ENCODE measurements around the gene FGD4. TPM values are rescaled to one million over a fixed set of nuclear protein-coding genes. Genes with fewer than 3 reads are reported as not detected.

Gene FGD4
- total RNA-seq, 1 donor from 2014 or later: 65.5 TPM

DNA sequence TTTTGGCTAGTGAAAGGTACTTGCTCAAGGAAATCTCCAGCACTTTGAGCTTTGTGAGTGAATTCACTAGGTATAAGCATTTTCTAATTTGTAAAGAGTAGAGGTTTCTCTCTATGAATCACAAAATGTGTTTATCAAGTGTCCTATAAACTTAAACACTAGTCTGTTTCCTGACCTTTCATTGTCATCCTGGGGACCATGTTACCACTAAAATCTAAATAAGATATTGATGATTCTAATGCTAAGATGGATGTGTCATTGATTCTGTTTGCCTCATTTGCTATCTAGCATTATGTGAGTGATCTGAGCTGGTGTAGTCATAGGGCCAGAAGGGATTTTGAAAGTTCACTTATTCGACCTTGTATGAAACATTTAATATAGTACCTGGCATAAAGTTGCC lies 199.3 kb downstream of the FGD4 start:
- intact Hi-C loops (cut with DNase I): no loop called here
- peaks cover 26% of the 10 kb centered on the region for H3K36me3 ChIP-seq
- H3K9me3 ChIP-seq: no peaks in the 10 kb centered on the region
- no peaks in the 10 kb centered on the region for H3K27me3 ChIP-seq
- no peak for ATAC-seq
- TF ChIP-seq, protein P1, sequence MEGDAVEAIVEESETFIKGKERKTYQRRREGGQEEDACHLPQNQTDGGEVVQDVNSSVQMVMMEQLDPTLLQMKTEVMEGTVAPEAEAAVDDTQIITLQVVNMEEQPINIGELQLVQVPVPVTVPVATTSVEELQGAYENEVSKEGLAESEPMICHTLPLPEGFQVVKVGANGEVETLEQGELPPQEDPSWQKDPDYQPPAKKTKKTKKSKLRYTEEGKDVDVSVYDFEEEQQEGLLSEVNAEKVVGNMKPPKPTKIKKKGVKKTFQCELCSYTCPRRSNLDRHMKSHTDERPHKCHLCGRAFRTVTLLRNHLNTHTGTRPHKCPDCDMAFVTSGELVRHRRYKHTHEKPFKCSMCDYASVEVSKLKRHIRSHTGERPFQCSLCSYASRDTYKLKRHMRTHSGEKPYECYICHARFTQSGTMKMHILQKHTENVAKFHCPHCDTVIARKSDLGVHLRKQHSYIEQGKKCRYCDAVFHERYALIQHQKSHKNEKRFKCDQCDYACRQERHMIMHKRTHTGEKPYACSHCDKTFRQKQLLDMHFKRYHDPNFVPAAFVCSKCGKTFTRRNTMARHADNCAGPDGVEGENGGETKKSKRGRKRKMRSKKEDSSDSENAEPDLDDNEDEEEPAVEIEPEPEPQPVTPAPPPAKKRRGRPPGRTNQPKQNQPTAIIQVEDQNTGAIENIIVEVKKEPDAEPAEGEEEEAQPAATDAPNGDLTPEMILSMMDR (IDR thresholded peaks at IDR 0.05): no peak
- H3K4me1 ChIP-seq: no peaks in the 10 kb centered on the region
- no peak for DNase-seq
- no peak overlapping the region for H3K4me3 ChIP-seq
- no peak overlapping the region for H3K27ac ChIP-seq

DNA sequence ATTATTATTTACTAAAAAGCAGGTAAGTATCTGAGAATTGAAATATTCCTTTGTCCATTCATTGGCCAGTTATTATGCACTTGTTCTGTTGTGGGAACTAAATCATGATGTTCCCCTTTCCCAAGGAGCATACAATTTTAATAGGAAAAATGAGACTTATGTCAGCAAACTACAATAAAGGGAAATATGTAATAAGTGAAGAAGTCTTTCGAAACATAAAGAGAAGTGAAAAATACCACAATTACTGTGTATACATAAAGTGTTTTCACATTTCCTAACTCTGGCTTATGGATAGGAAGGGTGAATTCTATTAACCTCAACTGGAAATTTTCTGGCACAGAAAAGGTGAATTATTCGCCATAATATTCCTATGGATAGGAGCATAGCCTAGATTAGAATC lies 201.3 kb downstream of the FGD4 start:
- Histone ChIP-seq H3K27me3 (no peaks in the 10 kb centered on the region), H3K9me3 (no peaks in the 10 kb centered on the region), H3K4me3 (no peak overlapping the region), H3K36me3 (peaks cover 38% of the 10 kb centered on the region), H3K27ac (no peak overlapping the region), H3K4me1 (peaks cover 6% of the 10 kb centered on the region)
- ATAC-seq: peak; percentile 37
- no peak for DNase-seq
- intact Hi-C loops (cut with DNase I): no loop called here
- TF ChIP-seq, protein P1 (IDR thresholded peaks at IDR 0.05): no peak

DNA sequence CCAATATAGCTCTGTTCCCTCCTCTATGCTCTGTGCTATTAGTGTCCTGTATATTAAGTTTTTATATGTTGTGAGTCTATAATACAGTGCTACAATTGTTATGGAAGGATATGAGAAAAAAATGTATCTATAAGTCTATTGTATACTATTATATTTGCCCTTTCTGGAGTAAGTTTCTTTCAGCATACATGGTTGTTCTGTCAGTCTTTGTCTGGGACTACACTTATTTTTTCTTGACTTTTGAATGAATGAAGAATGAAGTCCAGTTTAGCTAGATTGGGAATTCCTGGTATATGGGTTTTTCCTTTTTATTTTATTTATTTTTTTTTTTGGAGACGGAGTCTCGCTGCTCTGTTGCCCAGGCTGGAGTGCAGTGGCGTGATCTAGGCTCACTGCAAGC lies 203.7 kb downstream of the FGD4 start:
- no peak overlapping the region for H3K4me3 ChIP-seq
- intact Hi-C loops (cut with DNase I): no loop called here
- H3K36me3 ChIP-seq: peaks cover 50% of the 10 kb centered on the region
- no peak overlapping the region for H3K27ac ChIP-seq
- H3K27me3 ChIP-seq: no peaks in the 10 kb centered on the region
- H3K4me1 ChIP-seq: peaks cover 8% of the 10 kb centered on the region
- DNase-seq (no peak), ATAC-seq (no peak)
- no peaks in the 10 kb centered on the region for H3K9me3 ChIP-seq
- TF ChIP-seq, protein P1 (IDR thresholded peaks at IDR 0.05): no peak

DNA sequence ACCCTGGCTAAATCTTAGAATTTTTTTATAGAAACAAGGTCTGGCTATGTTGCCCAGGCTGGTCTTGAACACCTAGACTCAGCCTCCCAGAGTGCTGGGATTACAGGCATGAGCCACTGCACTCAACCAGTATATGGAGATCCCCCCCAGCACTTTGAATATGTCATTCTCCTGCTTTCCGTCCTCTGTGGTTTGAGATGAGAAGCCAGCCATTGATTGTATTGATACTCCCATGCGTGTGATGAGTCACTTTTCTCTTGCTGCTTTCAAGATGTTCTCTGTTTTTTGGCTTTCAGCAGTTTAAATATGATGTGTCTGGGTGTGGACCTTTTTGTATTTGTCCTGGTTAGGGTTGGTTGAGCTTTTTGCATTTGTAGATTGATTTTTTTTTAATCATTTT lies 204.5 kb downstream of the FGD4 start:
- TF ChIP-seq, protein P1 (IDR thresholded peaks at IDR 0.05): no peak
- ATAC-seq (no peak), DNase-seq (no peak)
- Histone ChIP-seq H3K4me1 (peaks cover 8% of the 10 kb centered on the region), H3K27ac (no peak overlapping the region), H3K4me3 (no peak overlapping the region), H3K36me3 (peaks cover 58% of the 10 kb centered on the region), H3K9me3 (no peaks in the 10 kb centered on the region), H3K27me3 (no peaks in the 10 kb centered on the region)
- intact Hi-C loops (cut with DNase I): no loop called here

DNA sequence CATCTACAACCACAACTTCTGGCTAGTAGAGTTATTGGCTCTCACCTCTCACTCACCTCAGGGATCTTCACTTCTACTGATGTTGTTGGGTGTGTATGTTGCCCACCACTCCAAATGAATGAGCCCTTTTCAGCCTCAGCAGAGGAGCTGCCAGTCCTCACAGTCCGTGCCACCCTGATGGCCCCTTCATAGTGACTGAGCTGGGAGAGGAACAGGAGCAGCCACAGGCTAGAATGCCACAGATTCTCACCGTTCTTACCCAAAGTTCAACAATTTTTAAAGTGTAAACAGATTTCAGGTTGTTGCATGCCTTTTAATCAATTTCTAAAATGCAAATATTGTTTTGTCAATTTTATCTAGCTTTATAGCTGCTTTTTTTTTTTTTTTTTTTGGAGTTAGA lies 205.2 kb downstream of the FGD4 start:
- ATAC-seq (no peak), DNase-seq (no peak)
- H3K27ac ChIP-seq: no peak overlapping the region
- no peaks in the 10 kb centered on the region for H3K27me3 ChIP-seq
- no peak overlapping the region for H3K4me3 ChIP-seq
- H3K9me3 ChIP-seq: no peaks in the 10 kb centered on the region
- peaks cover 65% of the 10 kb centered on the region for H3K36me3 ChIP-seq
- H3K4me1 ChIP-seq: peaks cover 8% of the 10 kb centered on the region
- TF ChIP-seq, protein P1 (IDR thresholded peaks at IDR 0.05): no peak
- intact Hi-C loops (cut with DNase I): no loop called here

Measured in upper lobe of right lung (tissue), 1 donor.